Measurements from ENCODE around the gene KDM1B.
"Not testable (repeated sequence)": the region's sequence is repeated elsewhere in the genome, so short reads cannot be mapped to it uniquely, and the experiment has no call there.

The KDM1B gene

DNA sequence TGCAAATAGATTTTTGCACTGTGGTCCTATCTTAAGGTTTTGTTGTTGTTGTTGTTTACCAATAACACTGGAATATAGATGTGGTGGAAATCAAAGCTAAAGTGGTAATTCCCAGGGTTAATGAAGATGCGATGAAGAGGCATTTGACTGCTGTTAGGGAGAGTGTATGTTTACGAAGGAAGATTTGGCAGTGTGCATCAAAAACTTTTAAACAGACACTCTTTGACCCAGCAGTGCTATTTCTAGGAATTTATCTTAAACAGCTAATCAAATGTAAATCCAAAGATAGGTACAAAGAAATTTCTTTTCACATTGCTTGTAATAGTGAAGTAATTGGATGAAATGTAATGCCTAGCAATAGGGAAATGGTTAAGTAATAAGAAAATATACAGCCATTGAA lies 34.0 kb downstream of the KDM1B start:
- DNase-seq, result no peak

DNA sequence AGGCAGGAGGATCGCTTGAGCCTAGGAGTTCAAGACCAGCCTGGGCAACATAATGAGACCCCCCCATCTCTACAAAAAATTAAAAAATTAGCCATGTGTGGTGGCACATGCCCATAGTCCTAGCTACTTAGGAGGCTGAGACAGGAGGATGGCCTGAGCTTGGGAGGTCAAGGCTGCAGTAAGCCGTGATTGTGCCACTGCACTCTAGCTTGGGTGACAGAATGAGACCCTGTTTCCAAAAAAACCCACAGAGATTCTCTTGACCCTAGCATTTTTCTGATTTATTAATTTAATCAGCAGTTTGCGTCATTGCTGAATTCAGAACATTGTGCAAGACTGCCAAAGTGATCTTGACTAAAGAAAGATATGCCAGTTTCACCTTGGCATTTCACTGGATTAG lies 36.8 kb downstream of the KDM1B start:
- no peak for DNase-seq

DNA sequence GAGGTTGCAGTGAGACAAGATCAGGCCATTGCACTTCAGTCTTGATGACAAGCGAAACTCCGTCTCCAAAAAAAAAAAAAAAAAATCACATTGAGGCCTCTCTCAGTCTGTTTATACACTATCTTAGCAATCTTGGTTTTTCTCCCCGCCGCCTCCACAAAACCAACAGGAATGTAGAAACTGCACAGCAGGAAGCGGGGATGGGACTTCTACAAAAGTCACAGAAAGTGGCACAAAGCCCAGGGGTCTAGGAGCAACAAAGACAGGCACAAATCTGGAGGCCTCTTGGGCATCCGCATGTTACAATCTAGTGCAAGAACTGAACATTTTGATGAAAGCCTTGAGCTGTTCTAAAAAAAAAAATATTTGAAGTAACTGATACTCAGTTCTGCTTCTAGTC lies 48.6 kb downstream of the KDM1B start:
- no peak for DNase-seq

- DNase-seq, result no peak
Observed at GRCh38 chr6:18204691-18205090, 49.5 kb downstream of the KDM1B start.

GRCh38 chr6:18206591-18206990 lies 51.4 kb downstream of the KDM1B start:
- DNase-seq, result no peak

DNA sequence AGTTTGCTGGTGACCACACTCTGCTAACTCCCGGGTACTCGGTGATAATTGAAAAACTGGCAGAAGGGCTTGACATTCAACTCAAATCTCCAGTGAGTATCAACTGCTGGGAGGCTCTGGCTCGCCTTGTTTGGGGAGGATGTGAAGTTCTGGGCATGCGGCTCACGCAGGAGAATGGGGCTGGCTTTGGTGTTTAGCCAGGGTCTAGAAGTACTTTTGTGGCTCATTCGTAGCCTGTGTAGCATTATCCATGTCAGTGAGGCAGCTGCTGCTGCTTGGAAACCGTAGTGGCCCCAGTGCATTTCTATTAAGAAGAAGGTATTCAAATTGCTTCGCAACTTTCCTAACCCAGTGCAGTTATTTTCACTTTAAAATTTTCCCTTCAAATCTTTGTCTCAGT lies 52.2 kb downstream of the KDM1B start:
- DNase-seq, result no peak

- DNase-seq, result no peak
Observed at GRCh38 chr6:18207949-18208348, 52.7 kb downstream of the KDM1B start.

- not testable (repeated sequence) for DNase-seq
Observed at GRCh38 chr6:18208778-18209177, 53.6 kb downstream of the KDM1B start.

DNA sequence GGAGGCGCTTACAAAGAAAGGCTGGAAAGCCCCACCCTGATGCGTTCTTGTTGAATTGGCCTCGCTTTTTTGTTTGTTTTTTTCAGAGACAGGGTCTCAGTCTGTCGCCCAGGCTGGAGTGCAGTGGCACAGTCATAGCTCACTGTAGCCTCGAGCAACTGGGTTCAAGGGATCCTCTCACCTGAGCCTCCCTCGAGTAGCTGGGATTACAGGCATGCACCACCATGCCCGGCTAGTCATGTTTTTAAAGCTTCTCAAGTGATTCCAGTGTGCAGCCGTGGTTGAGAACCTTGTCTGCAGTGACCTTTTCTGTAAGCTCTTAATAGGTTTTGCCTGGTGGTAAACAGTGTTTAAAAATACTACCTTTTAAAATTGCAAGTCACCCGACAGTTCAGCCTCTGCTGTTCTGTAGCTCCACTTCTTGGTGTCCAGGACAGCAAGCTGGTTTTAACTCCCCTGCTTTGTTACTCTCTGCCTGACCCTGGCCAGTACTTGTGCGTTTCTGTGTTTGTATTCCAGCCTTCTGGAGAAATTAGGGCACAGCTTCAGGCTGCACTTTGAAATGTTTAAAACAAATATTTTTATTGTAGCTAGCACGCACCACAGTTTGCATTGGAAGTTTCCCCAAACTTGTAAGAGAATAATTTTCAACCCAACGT lies 54.4 kb downstream of the KDM1B start:
- no peak for DNase-seq

GRCh38 chr6:18210707-18211106 lies 55.5 kb downstream of the KDM1B start:
- no peak for DNase-seq

DNA sequence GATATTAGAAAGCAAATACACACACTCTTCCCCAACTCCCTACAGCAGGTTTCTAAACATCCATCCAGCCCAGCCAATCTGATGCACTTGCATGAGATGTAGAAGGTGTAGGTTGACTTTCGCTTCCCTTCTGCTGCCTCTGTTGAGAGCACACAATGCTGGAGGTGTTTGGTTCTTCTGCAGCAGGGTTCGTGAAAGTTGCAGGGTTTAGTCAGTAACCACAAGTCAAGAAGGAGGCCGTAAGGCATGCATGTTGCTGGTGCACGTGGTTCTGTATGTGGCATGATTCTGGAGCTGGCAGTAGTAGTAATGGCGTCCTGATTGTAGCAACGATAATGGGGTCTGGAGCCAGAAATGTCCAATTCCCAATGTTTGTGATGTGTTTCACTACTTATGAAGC lies 56.1 kb downstream of the KDM1B start:
- DNase-seq, result peak; percentile 50

GRCh38 chr6:18212231-18212630 lies 57.0 kb downstream of the KDM1B start:
- no peak for DNase-seq

DNA sequence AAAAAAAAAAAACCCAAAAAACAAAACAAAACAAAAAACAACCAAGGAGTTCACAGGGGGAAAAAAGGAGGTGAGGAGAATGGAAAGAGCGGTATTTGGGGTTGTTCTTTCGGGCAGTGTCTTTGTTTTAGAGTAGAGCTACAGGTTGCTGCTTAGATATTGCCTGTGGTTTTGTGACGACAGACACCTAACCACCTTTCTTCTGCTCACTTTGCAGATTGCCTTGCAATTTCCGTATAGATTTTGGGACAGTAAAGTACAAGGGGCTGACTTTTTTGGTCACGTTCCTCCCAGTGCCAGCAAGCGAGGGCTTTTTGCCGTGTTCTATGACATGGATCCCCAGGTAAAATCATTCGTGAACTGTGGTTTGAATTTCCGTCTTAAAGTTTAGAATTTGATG lies 58.2 kb downstream of the KDM1B start:
- DNase-seq, result no peak

- no peak for DNase-seq
Observed at GRCh38 chr6:18214003-18214402, 58.8 kb downstream of the KDM1B start.

DNA sequence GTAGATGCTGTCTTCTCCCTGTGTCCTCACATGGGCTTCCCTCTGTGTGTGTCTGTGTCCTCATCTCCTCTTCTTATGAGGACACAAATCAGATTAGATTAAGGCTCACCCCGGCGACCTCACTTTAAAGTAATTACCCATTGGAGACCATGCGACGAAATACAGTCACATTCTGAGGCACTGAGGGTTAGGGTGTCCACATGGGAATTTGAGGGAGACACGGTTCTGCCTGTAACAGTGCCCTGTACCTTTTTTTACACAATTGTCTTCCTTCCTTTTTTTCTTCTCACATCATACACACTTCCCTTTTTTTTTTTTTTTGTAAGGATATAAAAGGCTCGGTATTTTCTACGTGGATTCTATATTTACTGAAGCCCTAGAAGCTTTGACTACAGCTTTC lies 60.2 kb downstream of the KDM1B start:
- no peak for DNase-seq

- DNase-seq, result no peak
Observed at GRCh38 chr6:18216411-18216810, 61.2 kb downstream of the KDM1B start.

- no peak for DNase-seq
Observed at GRCh38 chr6:18218233-18218632, 63.0 kb downstream of the KDM1B start.

- no peak for DNase-seq
Observed at GRCh38 chr6:18219591-18219990, 64.4 kb downstream of the KDM1B start.

GRCh38 chr6:18221288-18221615 lies 66.0 kb downstream of the KDM1B start:
- DNase-seq, result no peak

- DNase-seq, result not testable (repeated sequence)
Observed at GRCh38 chr6:18226451-18227105, 71.4 kb downstream of the KDM1B start.

GRCh38 chr6:18227166-18227565 lies 71.9 kb downstream of the KDM1B start:
- DNase-seq, result not testable (repeated sequence)

DNA sequence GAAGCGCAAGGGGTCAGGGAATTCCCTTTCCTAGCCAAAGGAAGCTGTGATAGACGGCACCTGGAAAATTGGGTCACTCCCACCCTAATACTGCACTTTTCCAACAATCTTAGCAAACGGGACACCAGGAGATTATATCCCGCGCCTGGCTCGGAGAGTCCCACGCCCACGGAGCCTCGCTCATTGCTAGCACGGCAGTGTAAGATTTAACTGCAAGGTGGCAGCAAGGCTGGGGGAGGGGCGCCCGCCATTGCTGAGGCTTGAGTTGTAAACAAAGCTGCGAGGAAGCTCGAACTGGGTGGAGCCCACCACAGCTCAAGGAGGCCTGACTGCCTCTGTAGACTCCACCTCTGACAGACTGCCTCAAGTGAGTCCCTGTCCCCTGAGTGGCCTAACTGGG lies 73.4 kb downstream of the KDM1B start:
- not testable (repeated sequence) for DNase-seq

GRCh38 chr6:18231856-18232255 lies 76.6 kb downstream of the KDM1B start:
- not testable (repeated sequence) for DNase-seq

DNA sequence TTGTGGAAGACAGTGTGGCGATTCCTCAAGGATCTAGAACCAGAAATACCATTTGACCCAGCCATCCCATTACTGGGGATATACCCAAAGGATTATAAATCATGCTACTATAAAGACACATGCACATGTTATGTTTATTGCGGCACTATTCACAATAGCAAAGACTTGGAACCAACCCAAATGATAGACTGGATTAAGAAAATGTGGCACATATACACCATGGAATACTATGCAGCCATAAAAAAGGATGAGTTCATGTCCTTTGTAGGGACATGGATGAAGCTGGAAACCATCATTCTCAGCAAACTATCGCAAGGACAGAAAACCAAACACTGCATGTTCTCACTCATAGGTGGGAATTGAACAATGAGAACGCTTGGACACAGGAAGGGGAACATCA lies 78.5 kb downstream of the KDM1B start:
- not testable (repeated sequence) for DNase-seq

DNA sequence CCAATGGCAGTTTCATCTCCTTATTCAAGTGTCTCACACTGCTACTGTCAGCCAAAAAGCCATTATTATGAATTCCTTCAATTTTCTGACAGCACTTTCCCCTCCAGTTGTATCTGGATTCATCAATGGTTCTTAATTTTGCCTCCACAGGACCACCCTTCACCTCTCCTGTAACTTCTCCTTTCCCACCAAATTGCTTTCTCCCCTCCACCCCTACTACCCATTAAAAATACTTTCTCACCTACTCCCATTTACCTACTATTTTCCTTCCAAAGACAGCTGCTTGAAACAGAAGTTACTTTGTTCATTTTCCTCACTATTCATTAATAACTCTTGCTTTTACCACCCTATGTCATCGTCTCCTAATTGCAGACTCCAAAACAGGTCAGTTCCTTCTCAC lies 79.3 kb downstream of the KDM1B start:
- DNase-seq, result no peak
